Right forelimb (tissue), 1 donor: Measurements from ENCODE around the gene TMEM245.

Experiments
- DNase-seq: peaks from one replicate; pipeline ENCODE4 v3.0.0-alpha.2; 2018

TMEM245 gene

DNA sequence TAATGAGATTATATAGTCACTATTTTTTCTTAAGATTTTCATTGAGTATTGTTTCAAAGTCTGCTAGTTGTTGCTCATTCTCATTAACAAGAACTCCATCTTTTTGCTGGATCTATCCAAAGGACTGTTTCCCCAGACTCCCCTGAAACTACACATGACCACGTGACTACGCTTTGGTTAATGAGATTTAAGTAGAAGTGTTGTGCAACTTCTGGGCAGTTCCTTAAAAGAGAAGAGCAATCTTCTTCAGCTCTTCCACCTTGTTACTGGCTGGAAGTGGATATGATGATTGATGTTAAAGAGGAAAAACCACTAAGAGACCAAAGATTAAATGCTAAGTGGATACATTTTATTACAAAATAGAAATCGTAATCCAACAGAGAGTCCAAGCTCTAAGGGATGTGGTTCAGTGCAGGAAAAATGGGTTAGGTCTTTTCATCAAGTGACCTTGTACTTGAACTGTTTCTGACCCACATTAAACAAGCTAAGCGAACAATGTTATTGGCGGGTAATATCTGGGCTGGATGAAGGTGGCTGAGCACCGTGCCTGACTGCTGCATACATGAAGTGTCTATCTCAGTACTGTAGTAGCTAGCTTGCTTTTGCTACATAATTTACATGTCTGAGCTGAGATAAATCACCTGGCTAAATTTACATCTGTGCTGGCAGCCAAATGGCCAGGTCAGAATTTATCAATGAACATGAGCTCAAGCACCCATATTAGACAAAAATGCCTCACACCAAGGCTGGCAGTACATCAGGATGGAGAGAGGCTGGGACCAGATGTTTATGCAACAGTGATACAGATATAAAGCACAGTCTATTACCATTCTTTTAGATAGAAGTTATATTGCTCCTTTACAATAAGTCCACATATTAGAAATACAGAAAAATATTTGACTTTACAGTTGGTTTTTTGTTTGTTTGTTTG, 98.9 kb downstream of the TMEM245 start:
- no peak for DNase-seq

DNA sequence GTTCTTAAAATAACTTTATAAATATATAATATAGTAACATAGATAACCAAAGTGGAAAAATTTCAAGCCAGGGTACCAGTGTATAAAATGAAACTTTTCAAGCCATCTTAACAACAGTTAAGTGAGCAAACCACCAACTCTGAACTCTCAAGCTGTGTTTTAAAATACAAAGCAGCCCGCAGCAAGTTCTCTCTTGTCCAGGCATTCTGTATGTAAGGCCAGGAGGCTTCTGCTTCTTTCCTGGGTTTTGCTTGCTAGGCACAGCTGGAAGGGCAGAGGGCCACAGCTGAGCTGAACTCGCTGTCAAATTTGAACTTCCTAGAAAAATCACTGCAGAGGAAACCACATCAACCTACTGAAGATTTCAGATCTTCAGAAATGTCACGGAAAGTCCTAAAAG, 99.6 kb downstream of the TMEM245 start:
- DNase-seq, result no peak

DNA sequence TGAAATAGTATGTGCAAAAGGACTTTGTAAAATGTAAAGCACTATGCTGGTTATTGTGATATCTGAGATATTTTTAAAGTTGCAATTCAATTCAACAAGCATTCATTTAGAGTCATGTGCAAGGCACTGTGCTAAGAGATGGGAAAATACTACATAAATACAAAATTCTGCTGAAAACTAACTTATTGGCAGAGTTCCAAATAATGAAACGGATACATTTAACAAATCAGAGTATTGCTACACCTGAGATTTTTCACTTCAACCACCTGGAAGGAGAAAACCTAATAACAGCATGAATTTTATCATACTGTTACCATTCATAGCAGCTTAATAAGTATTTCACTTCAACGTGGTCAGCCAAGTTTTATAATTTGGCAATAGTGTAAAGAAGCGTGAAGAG, 100.3 kb downstream of the TMEM245 start:
- DNase-seq, result no peak

DNA sequence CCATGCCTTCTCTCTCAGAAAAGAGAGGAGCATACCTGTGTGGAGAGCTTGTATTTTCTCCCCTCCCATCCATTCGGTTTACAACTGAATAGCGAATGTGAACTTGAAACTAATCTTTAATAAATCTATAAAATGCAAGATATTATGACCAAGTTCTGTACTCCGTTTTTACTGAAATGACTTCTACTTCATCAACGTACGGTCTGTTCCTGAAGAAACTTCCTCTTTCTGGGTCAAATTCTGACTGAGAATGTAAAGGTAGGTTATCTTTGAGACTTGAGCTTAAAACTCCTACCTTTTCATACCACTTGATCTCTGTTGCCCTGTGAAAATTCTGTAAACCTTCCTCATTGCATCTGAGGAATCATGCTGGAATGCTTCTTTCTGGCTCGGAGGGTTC, 102.3 kb downstream of the TMEM245 start:
- DNase-seq, result no peak

DNA sequence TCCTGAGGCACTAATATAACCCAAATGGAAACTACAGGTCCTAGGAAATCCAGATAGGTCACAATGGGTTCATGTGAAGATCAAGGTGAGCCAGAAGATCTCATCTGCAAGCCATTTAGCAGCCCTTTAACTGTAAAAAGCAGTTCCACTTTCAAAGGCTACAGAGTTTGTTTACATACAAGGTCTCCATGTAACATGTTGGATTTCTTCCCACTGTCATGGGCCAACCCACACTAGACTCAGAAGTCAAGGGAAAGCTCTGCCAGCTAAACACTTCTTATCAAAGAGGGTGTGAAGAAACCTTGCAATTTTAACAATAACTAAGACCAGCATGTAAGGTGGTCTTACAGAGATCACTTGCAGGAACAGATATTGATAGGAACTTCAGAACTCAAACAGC, 102.7 kb downstream of the TMEM245 start:
- no peak for DNase-seq

DNA sequence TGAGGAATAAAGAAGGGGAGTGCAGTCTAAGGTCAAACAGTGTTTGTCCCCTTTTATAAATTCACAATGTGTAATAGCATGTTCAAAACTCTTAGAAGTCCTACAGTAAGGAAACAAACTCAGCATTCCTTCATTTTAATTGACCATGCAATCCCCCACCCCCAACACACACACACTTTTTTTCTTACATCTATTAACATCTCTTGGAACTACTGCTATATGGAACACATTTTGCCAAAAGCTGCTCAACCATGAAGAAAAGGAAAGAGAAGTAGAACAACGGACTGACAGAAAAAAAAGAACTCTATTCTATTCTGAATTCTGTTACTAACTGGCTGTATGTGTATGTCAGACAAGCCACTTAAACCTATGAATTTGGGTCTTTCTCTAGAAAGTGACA, 103.6 kb downstream of the TMEM245 start:
- no peak for DNase-seq

DNA sequence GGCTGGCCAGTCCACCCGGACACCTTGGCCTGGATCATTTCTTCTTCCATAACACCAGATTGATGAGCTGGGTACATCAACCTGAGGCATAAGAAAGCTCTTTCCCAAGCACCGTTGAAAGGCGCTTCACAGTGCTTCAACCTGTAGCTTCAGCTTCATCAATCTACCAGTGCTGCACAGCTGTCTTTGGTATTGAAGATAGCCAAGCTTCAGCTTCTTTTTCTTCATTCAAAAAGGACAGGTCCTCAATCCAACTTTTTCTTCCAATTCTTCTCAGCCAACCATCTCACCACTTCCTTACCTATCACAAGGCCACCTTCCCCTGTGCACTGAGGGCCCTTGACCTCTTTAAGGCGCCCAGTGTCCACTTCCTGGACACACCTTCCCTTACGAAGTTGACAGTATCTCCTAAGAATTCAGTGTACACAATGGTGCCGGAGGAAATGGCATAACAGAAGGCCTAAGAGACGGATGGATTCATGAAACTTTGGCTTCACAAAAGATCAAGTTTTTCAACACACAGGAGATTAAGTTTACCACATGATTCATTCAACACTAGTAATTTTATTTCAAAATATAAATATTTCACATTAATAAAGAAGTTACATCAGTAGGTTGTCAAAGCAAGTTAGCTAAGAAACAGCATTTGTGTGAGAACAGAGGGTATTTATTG, 105.0 kb downstream of the TMEM245 start:
- DNase-seq, result no peak

DNA sequence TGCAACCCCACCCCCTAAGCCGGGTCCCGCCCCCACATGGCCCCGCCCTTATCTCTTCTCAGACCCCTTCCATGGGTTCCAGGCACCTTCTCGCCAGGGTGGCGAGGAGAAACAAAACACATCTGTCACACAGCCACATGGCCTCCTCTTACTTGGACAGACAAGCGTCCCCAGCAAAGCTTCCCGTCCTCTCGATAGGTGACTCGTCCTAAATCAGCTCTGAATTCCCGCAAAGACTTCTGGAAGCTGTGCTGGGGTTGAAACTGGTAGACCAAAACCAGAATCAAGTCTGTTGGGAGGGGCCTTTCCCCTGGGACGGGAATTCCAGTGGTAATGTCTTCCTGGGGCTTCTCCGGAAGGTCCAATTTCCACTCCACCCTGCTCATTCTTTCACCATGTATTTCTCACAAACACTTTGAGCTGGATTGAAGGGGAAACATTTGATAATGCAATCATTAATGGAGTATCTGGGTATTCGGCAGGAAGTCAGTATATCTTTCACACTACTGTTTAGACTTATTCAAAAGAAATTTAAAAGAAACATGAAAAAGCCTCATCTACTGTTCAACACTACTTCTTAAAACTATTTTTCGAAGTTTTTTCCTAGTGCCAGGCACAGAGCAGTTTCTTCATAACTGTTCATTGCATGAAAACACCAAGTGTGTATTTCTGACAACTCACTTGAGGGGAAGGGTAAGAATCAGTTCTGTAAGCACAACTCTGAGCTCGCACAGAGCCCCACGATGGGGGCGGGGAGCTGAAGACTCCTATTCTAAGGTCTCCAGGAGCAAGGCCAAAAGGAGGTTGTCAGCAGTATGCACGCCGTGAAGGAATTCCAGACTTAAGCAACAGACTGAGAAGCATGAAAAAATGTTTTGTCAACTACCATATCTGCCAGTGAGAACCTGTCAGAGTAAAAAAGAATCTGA, 105.8 kb downstream of the TMEM245 start:
- DNase-seq, result peak; percentile 49

DNA sequence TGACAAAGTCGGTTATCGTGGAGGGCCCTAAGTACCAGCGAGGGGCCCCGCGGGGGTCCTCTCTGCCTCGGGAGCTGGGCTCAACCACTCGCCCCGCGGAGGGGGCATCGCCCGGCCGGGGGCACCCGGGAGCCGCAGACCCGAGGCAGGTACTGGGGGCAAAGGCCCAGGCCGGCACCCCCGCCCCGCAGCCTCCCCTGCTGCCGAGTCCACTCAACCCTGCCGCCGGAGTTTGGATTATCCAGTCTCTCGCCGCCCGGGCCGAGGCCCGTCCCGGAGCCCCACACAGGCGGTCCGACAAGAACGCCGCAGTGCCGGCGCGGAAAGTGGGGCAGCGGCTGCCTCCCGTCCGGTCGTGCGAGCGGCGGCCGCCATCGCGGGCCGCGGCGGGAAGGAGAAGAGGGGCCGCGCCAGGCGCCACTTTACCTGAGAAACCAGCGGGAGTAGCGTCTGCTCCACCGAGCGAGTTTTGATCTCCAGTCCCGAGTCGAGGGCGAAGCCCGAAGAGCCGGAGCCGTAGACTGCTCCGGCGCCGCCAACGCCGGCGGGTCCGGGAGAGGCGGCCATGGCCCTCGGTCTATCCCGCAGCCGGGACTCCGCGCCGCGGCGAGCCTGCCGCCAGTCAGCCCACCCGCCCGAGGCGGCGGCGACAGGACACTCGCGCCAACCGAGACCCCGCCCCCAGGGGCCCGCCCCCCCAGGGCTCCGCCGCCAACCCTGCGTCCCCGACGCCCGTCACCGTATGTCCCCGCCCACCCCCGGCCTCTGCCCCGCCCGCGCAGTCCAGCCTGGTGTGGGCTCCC, 106.7 kb downstream of the TMEM245 start, which contains the start of gene CTNNAL1:
Gene CTNNAL1 (minus strand): TSS at position 624 of the 803 bp plus-strand sequence. CDS start 57 bp downstream, at position 567.
- DNase-seq, result peak; percentile 97

DNA sequence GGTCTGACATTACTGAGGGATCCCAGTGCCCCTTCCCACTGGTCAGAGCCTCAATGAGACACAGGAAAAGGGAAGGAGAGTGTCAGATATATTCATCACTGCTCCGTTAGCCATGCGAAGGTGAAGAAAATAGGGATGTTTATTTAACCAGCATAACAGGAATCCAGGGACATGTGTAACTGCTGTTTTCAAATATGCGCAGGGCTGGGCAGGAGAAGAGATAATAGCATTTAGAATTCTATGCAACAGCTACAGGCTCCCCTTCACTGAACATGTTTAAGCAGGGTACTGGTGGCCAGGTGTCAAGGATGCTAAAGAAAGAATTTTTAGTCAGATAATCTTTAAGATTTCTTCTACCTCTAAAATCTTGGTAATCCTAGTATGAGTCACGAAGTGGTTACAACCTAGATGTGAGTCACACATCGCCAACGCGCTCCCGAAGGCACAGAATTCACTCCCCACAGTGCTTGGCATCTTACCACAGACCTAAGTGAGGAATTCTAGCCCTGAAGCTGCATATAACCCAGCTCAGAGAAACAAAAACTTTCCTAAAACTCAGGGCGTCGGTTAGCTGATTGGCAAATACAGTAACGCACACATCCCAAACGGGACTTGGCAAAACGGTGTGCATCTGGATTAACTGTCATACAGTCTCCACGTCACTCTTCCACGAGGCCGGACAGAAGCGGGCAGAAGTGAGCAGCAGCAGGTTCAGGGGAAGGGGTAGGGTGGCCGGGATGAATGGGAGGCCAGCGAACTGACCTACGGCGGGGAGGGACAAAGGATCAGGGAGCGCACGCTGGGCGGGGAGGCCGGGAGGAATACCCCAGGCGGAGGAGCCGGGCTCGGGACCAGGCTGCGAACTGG, 107.5 kb downstream of the TMEM245 start:
- peak; percentile 76 for DNase-seq

DNA sequence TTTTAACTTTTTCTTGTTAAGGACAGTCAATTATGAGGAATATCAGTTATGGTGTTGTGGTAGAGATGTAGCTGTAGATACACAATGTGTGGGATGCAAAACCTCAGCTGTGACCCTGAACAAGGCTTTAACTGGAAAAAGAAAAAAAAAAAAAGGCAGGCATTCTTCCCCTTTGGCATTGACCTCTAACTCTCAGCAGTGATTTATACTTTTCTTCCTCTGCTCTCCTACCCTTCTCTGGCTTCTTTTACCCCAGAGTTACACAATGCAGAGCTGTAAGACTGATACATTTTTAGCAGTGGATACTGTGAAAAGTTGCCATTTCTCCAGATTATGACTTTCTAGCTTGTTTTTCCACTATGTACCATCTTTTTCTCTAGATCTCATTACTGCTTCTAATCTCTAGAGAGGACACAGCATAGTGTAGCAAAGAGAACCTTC, 108.5 kb downstream of the TMEM245 start:
- DNase-seq, result no peak

DNA sequence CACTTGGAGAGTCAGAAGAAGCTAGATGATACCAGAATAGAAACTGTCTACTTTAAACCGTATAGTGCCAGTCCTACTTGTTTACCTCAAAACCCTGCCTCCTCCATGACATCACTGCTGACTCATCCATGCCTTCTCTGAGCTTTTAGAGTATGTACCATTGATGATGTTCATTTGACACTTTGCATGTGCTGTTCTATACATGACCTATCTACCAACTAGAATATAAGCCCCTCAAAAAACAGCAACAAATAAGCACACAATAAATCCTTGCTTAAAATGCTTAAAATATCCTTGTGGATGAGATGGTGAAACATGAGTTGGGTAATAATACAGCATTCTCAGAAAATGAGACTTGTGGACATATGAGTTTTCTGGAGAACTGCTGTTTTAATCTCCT, 109.0 kb downstream of the TMEM245 start:
- DNase-seq, result no peak

DNA sequence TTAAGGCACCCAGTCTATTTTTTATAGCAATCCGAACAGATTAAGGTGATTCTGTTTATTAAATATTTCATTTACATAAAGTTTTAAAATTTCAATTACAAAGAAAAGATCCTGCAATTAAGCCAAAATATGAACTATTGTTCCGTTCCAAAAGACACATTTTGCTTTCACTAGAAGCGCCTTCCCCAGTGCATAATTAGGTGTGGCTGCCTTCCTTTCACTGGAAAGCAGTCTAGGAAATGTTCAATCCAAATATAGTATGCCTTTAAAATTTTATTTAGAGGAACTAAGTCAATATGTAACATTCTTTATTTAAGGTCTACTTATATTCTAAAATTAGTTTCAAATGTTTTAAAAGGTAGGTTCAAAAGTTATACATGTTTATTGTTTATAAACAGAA, 114.1 kb downstream of the TMEM245 start:
- DNase-seq, result no peak

DNA sequence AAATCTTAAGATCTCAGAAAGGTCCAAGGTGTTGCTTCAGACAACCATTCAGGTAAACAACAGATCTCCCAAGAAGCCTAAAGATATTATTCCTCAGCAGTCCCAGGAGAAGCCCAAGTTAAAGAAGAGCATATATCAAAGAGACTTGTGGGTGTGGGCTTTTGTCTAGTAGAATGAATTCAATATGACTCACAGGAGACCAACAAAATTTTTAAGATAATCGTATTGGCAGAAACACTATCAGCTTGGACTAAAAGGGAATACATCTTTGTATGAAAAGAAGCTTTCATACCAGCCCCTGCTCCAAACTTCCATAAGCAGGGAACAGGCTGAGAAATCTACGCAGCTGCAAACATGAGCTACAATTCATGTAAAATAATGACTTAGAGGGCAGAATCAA, 116.6 kb downstream of the TMEM245 start:
- DNase-seq, result no peak

DNA sequence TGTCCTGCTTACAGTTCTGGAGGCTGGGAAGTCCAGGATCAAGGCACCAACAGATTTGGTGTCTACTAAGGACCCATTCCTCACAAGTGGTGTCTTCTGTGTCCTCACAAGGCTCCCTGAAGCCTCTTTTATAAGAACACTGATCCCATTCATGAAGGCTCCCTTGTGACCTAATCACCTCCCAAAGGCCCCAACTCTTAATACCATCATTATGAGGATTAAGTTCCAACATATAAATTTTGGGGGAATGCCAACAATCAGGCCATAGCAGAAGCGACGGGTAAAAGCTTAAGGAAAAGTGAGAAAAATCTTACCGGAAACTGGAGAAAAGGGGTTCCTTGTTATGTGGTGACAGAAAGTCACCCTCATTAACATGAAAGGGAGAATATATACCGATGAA, 117.6 kb downstream of the TMEM245 start:
- no peak for DNase-seq

DNA sequence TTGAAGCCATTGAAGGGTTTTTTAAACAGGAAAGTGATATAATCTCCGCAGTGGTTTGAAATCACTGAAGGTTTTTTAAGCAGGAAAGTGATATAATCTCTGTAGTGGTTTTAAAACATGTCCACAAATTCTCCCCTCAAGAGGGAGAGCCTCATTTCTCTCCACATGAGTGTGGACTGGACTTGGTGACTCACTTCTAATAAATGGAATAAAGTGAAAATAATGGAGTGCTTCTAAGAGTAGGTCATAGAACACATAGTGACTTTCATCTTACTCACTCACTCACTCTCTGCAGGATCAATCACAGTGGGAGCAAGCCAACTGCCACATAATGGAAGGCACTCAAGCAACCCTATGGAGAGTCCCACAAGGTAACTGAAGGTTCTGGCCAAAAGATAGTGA, 118.5 kb downstream of the TMEM245 start:
- DNase-seq, result no peak

DNA sequence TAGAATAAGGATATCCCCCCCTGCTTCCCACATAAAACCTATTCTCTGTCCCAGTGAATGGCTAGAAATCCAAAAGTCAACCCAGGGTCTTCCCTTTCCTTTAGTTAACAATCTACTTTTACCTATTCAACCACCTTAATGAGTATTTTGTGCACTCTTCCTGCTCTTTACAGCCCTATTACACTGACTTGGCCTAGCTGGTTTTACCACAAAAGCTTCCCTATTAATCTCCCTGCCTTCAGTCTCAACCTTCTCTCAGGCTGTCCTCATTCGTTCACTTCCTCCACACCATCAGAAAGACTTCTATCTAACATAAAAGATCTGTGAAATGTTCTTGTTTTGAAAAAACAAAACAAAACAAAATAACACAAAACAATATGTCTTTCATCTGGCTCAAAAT, 122.6 kb downstream of the TMEM245 start:
- DNase-seq, result no peak

DNA sequence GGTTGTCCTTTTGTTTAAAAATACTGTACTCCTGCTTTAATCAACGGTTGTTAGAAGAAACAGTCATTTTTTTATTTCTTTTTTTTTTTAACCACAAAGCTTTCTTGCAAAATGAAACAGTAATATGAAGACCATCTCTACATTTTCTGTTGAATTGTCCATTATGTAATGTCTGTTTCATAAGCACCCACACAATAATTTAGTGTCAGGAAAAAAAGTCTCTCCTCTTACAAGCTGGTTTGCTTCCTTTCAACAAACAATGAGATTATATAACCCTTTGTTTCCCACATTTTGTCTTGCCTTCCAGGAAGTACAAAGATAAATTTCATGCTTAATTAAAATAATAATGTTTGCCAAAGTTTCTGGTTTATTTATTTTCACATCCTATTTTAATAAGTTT, 123.1 kb downstream of the TMEM245 start:
- no peak for DNase-seq

DNA sequence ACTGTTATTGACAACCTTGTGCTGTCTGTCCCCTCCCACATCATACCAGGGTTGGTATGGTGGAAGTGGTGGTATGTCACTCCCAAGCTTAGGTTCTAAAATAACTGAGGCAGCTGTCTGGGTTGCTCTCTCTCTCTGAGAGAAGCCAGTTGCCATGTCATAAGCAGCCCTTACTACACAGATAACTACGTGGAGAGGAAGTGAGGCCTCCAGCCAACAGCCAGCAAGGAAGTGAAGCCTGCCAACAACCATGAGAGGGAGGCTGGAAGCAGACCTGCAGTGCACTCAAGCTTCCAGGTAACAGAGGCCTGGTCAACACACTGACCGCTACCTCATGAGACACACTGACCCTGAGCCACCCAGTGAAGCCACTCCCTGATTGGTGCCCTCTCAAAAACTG, 125.1 kb downstream of the TMEM245 start:
- peak; percentile 42 for DNase-seq

DNA sequence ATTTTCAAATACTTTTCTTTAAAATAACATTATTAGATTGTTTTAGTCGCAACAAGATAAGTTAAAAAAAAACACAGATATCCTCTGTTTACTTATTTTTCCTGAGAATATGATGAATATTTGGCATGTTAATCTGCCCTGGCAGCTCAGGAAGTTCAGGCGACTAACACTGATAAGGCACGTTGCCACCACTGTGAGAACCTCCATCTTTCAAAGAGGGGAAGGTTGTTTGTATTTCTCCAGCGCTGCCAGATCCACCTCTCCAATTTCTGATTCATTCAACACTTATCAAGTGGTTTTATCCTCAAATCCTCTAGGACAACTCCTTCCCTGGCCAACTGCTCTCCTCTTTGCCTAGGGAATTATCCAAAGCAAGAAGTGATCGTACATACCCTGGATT, 128.3 kb downstream of the TMEM245 start:
- DNase-seq, result no peak

DNA sequence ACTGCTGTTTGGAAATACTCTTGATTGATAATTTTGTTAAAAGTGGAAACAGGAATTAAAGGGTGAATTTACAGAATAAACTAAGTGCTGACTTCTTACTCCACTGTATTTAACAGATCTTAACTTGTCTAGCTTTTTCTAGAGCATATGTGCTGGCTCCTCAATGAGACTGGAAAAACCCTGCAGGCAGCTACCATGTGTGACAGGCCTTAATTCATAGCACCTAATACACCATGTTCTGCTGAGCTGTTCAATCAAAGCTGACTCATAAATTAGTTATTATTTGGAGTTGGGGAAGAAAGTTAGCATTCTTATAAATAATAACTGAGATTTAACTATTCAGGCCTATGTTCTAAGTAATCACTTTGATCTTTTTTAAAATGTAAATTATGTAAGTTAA, 135.9 kb downstream of the TMEM245 start:
- no peak for DNase-seq
